ENCODE data around the gene INSL3.

The INSL3 gene, protein sequence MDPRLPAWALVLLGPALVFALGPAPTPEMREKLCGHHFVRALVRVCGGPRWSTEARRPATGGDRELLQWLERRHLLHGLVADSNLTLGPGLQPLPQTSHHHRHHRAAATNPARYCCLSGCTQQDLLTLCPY

DNA sequence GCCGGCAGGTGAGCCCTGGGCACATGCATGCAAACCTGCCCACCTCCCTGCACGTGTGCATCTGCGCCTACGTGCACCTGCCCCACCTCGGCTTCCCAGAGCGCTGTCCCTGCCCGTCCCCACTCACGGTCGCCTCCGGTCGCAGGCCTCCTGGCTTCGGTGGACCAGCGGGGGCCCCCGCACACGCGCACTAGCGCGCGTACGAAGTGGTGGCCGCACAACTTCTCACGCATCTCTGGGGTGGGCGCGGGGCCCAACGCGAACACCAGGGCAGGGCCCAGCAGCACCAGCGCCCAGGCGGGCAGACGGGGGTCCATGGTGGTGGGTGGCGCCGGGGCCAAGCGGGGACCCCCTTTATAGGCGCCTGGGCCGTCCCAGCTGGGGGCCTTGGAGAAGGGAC lies at the start of gene INSL3:
TSS of gene INSL3 (minus strand) at position 330 of the 400 bp plus-strand sequence. CDS start at position 317, 13 bp downstream.
- Histone ChIP-seq H3K4me3 (ENCODE audit: low read depth, low read length) (no peak within 1 kb of the TSS), H3K9me3 (ENCODE audit: severe bottlenecking) (no peaks in the 10 kb centered on the region), H3K27me3 (ENCODE audit: insufficient read depth, low read depth, severe bottlenecking) (no peaks in the 10 kb centered on the region), H3K36me3 (no peaks in the 10 kb centered on the region), H3K27ac (no peak within 1 kb of the TSS)
- TF ChIP-seq, protein P1, sequence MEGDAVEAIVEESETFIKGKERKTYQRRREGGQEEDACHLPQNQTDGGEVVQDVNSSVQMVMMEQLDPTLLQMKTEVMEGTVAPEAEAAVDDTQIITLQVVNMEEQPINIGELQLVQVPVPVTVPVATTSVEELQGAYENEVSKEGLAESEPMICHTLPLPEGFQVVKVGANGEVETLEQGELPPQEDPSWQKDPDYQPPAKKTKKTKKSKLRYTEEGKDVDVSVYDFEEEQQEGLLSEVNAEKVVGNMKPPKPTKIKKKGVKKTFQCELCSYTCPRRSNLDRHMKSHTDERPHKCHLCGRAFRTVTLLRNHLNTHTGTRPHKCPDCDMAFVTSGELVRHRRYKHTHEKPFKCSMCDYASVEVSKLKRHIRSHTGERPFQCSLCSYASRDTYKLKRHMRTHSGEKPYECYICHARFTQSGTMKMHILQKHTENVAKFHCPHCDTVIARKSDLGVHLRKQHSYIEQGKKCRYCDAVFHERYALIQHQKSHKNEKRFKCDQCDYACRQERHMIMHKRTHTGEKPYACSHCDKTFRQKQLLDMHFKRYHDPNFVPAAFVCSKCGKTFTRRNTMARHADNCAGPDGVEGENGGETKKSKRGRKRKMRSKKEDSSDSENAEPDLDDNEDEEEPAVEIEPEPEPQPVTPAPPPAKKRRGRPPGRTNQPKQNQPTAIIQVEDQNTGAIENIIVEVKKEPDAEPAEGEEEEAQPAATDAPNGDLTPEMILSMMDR (IDR thresholded peaks at IDR 0.05; ENCODE audit: low read depth, low read length): no peak
- DNase-seq: no peak

DNA sequence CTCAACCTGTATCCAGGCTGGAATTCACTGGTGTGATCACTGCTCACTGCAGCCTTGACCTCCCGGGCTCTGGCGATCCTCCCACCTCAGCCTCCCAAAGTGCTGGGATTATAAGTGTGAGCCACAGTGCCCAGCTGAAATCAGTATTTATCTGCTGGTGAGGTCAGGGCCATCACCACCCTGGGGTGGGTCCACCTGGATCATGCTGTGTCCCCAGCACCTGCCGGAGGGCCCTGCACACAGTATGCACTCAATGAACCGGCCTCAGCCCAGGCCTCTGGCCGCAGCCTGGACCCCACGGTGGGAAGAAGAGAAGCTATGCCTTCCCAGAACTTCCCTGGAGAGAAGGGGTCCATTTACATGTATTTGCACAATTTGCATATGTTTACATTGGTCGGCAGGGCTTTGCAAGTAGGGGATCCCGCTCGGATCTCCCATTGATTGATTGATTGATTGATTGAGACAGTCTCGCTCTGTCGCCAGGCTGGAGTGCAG lies 47.8 kb upstream of the INSL3 start:
- H3K9me3 ChIP-seq (ENCODE audit: severe bottlenecking): no peaks in the 10 kb centered on the region
- no peak for DNase-seq
- H3K27me3 ChIP-seq (ENCODE audit: insufficient read depth, low read depth, severe bottlenecking): no peaks in the 10 kb centered on the region
- TF ChIP-seq, protein P1 (IDR thresholded peaks at IDR 0.05; ENCODE audit: low read depth, low read length): no peak
- H3K4me3 ChIP-seq (ENCODE audit: low read depth, low read length): no peak overlapping the region
- H3K27ac ChIP-seq: no peak overlapping the region
- H3K36me3 ChIP-seq: peaks cover 15% of the 10 kb centered on the region

DNA sequence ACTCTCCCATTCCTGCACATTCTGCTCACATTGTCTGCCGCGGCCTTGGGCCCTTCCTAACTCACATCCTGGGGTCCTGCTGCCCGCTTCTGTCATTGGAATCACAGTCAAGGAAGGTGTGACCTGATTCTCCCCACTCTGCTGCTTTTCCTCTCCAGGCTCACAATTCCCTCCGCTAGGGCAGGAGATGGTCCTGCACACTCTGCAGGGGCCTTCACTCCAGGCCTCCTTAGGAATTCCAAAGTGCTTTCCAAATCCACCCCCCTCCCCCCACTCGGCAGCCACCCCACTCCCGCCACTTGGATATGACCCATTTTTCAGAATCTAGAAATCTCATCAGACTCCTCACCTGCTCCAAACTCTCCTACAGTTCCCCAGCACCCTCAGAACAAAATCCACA lies 47.4 kb upstream of the INSL3 start:
- TF ChIP-seq, protein P1 (IDR thresholded peaks at IDR 0.05; ENCODE audit: low read depth, low read length): no peak
- H3K36me3 ChIP-seq: peaks cover 20% of the 10 kb centered on the region
- no peak for DNase-seq
- no peaks in the 10 kb centered on the region for H3K9me3 ChIP-seq (ENCODE audit: severe bottlenecking)
- H3K27me3 ChIP-seq (ENCODE audit: insufficient read depth, low read depth, severe bottlenecking): no peaks in the 10 kb centered on the region
- H3K4me3 ChIP-seq (ENCODE audit: low read depth, low read length): no peak overlapping the region
- H3K27ac ChIP-seq: no peak overlapping the region

DNA sequence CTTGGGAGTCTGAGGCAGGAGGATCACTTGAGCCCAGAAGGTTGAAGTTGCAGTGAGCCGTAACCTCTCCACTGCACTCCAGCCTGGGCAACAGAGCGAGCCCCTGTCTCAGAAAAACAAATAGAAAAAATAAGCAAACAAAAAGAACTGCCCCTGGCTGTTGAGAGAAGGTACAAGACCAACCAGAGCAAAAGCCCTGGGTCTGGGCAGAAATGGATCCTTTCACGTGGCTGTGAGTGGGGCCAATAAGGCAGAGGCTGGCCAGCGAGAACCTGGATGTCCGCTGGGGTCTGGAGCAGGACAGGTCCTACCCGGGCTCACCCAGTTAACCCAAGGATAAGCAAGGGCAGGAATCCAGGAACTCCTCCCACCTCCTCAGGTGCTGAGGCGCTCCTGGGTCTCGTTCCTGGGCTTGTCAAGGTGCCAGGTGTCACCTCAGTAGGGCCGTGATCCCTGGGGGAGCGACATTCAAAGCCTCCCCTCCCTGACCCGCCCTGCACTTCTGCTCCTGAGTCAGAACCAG lies 45.7 kb upstream of the INSL3 start:
- no peaks in the 10 kb centered on the region for H3K9me3 ChIP-seq (ENCODE audit: severe bottlenecking)
- DNase-seq: no peak
- H3K27ac ChIP-seq: no peak overlapping the region
- no peak overlapping the region for H3K4me3 ChIP-seq (ENCODE audit: low read depth, low read length)
- peaks cover 37% of the 10 kb centered on the region for H3K36me3 ChIP-seq
- TF ChIP-seq, protein P1 (IDR thresholded peaks at IDR 0.05; ENCODE audit: low read depth, low read length): no peak
- no peaks in the 10 kb centered on the region for H3K27me3 ChIP-seq (ENCODE audit: insufficient read depth, low read depth, severe bottlenecking)

DNA sequence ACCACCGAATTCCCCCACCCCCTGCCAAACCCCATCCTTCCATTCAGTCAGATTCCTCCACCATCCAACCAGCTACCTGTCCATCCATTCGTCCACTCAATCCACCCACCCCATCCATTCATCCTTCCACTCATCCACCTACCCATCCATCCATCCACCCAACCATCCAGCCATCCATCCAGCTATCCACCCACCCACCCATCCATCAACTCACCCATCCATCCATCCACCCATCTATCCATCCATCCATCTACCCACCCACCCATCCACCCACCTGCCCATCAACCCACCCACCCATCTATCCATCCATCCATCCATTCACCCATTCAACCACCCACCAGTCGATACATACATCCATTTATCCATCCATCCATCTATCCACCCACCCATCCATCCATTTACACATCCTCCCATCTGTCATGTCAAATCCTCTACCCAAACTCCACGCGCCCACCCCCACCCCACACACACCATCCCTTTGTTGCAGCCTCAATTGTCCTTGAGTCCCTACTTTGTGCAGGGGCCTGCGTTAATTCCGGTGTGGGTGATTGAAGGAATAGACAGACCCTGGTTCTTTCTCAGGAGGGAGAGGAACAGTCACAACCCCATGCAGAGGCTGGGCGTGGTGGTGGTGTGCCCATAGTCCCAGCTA lies 45.1 kb upstream of the INSL3 start:
- TF ChIP-seq, protein P1 (IDR thresholded peaks at IDR 0.05; ENCODE audit: low read depth, low read length): no peak
- Histone ChIP-seq H3K27ac (no peak overlapping the region), H3K9me3 (ENCODE audit: severe bottlenecking) (no peaks in the 10 kb centered on the region), H3K27me3 (ENCODE audit: insufficient read depth, low read depth, severe bottlenecking) (no peaks in the 10 kb centered on the region), H3K4me3 (ENCODE audit: low read depth, low read length) (no peak overlapping the region), H3K36me3 (peaks cover 42% of the 10 kb centered on the region)
- no peak for DNase-seq
